HG03196 (cell line): ENCODE measurements around the gene HOXA4.

Experiments used
- ATAC-seq: cut with Tn5 transposase; IDR thresholded peaks from one replicate; pipeline ENCODE4 v1.9.1; 2021; ENCODE audit not compliant: unreplicated experiment

The HOXA4 gene

GRCh38 chr7:27095050-27095896 is 35.3 kb downstream of the HOXA4 start:
- no peak for ATAC-seq

GRCh38 chr7:27094304-27095049 is 36.1 kb downstream of the HOXA4 start:
- ATAC-seq, result no peak

- no peak for ATAC-seq
These were observed 37.2 kb downstream of the HOXA4 start for GRCh38 chr7:27093184-27093895.

- ATAC-seq, result no peak
These were observed 37.8 kb downstream of the HOXA4 start for GRCh38 chr7:27092819-27093110.

- no peak for ATAC-seq
These were observed 38.4 kb downstream of the HOXA4 start for GRCh38 chr7:27091941-27092818.

- ATAC-seq, result no peak
These were observed 39.5 kb downstream of the HOXA4 start for GRCh38 chr7:27091105-27091504.

GRCh38 chr7:27088002-27088922 is 42.3 kb downstream of the HOXA4 start:
- ATAC-seq, result no peak

- ATAC-seq, result no peak
These were observed 46.9 kb downstream of the HOXA4 start for GRCh38 chr7:27083646-27084045.

GRCh38 chr7:27082171-27082570 is 48.4 kb downstream of the HOXA4 start:
- ATAC-seq, result no peak

- no peak for ATAC-seq
These were observed 49.6 kb downstream of the HOXA4 start for GRCh38 chr7:27080844-27081436.

GRCh38 chr7:27079234-27079975 is 51.2 kb downstream of the HOXA4 start:
- no peak for ATAC-seq

GRCh38 chr7:27078616-27079233 is 51.8 kb downstream of the HOXA4 start:
- no peak for ATAC-seq
